Stimulated activated CD8-positive, alpha-beta memory T cell treated with anti-CD3 and anti-CD28 coated beads, Interleukin-7, amount 100 ng/mL, for 48 hours (primary cell): Measurements from ENCODE around the gene KLHDC8A.
"Not testable (repeated sequence)": the region's sequence is repeated elsewhere in the genome, so short reads cannot be mapped to it uniquely, and the experiment has no call there.

ENCODE experiments used
- DNase-seq, 2 donors: peaks; one replicate each; pipeline ENCODE4 v3.0.0-alpha.2; 2020; ENCODE audit warnings: low read depth in 1 of 2; ENCODE audit errors: extremely low read depth in 1 of 2

Gene KLHDC8A

GRCh38 chr1:205298191-205298994 lies 58.3 kb downstream of the KLHDC8A start:
- DNase-seq, result no peak

- not testable (repeated sequence) for DNase-seq
Observed at GRCh38 chr1:205297546-205298177, 59.1 kb downstream of the KLHDC8A start.

DNA sequence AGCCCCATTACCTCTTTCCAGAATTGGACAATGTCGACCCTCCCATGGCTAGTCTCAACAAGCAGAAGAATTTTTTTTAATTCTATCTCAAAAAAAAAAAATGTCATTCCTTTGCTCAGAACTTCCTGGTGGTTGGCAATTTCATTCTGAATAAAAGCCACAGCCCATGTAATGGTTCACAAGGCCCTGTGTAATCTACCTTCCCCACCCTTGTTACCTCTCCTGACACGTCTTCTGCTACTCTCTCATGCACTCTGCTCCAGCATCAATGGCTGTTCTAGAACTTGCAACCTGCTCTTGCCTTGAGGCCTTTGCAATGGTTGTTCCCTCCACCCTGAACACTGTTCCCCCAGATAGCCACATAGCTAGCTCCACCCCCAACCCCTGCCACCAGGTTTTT lies 60.6 kb downstream of the KLHDC8A start:
- DNase-seq, result no peak

DNA sequence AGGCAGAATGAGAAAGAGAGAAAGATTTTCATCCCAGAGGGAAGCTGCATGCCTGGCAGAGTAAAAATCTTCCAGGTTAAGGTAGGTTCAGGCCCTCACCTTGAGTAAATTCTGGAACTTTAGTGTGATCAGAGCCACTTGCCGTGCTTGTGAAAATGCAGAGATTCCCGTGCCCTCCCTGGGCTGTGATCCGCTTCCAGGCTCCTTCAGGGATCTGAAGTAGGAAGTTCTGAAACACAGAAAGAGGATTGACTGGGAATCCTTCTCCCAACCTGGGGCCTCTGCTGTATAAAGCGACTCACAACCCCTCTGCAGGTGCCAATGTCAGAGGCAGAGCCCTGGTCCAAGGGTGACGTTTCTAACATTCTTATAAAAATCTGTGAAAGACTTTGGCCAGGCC lies 61.8 kb downstream of the KLHDC8A start:
- DNase-seq, result no peak

DNA sequence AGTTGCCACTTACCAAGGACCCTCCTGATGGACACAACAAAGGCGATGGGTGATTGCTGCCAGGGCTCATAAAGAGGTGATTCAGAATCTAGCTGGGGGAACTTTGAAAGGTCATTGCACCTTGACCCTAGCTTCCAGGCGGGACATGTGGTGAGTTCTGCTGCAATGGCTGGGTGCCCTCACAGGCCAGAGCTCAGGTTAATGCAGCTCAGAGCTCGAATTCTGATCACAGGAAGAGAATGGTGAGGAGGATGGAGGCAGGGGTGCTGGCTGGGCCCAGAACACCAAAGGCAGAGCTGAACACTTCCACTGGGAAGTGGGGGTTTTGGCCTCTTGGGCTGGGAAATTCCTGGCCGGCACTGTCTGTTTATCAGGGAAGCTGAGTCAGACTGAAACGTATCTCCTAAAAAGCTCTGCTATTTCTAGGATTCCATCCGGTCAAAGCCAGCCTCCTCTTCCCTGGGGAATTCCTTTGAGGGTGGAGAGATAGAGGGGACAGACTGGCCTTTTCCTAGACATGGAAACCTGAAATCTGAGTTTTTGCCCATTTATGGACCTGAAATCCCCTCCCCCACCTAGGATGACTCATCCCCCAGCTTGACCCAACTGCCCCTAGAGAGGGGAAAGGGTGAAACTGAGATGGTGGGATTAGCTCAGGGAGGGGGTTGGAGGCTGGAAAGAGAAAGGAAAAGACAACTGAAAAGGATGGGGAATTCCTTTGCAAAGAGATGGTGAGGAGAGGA lies 62.4 kb downstream of the KLHDC8A start:
- no peak for DNase-seq

DNA sequence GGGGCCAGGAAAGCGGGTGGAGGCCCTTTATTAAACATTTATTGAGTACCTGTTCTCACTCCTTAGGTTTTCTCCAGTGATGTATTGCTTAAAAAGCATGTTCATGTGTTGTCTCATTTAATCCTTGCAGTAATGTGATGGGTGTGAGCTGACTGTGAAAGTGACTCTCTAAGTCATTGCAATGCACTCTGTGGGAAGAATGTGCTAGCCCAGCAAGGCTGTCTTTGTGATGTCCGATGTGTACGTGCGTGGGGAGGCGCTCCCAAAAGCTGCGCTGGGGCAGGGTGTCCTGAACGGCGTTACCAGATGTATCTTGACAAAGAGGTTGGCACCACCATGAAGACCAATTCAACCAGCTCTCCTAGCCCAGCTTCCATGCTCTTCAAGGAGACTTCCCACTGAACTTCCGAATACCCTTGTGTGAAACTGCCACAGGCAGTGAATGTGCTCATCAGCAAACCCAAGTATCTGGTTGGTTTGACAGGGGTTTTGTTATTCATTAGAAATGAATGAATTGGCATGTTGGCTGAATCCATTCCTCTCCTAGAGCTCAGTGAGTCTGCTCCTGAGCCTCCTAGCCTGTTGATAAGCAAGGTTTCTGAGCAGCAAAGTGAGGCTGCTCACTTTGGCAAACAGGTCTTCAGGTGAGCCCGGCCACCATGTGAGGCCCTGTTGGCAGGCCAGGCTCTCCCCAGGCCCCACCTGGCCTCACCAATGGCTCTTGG lies 63.2 kb downstream of the KLHDC8A start:
- no peak for DNase-seq

DNA sequence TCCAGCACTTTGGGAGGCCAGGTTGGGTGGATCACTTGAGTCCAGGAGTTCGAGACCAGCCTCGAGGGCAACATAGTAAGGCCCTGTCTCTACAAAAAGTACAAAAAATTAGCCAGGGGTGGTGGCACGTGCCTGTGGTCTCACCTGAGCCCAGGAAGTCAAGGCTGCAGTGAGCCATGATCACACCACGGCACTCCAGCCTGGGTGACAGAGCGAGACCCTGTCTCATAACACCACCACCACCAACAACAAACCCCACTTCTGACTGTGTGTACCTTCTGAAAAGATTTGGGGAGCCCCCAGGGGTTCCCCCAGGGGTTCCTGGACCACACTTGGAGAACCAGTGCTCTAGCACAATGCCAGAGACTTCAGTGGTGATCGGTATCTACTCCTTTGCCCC lies 65.1 kb downstream of the KLHDC8A start:
- no peak for DNase-seq

- DNase-seq, result peak; percentile 59 to 83
Observed at GRCh38 chr1:205287767-205288559, 68.8 kb downstream of the KLHDC8A start.

GRCh38 chr1:205287076-205287475 lies 69.6 kb downstream of the KLHDC8A start:
- DNase-seq, result no peak

GRCh38 chr1:205286335-205286950 lies 70.3 kb downstream of the KLHDC8A start:
- peak; percentile 68 to 74 for DNase-seq
